HEK293T (cell line): ENCODE measurements around the gene IMPG1.

Experiments used
- CTCF ChIA-PET: fragments of 350-600 bp; formaldehyde crosslinking; extraction: SDS; loops from one replicate; lab custom pipeline; 2021; ENCODE audit warnings: antibody characterized with exemption, inconsistent platforms; lab: Yijun Ruan, JAX
- POLR2A ChIA-PET: fragments of 350-600 bp; formaldehyde crosslinking; extraction: SDS; loops from one replicate; lab custom pipeline; 2020; ENCODE audit warnings: antibody characterized with exemption, inconsistent platforms; lab: Yijun Ruan, JAX
- DNase-seq: peaks from one replicate; pipeline ENCODE4 v3.0.0; 2012; ENCODE audit warnings: mixed read lengths; ENCODE audit errors: extremely low spot score
- ARNT ChIP-seq: fragments of 450-650 bp; IDR thresholded peaks from 2 replicates; pipeline ENCODE4 v1.6.1; 2017; ENCODE audit warnings: mild to moderate bottlenecking
- BHLHE40 ChIP-seq: fragments of 450-650 bp; IDR thresholded peaks from 2 replicates; pipeline ENCODE4 v1.6.1; 2016; ENCODE audit warnings: mild to moderate bottlenecking, moderate library complexity, borderline replicate concordance
- CTBP1 ChIP-seq: fragments of 450-650 bp; IDR thresholded peaks from 2 replicates; pipeline ENCODE4 v1.6.1; 2016; ENCODE audit warnings: borderline replicate concordance
- ELF4 ChIP-seq: fragments of 450-650 bp; IDR thresholded peaks from 2 replicates; pipeline ENCODE4 v1.6.1; 2017; ENCODE audit warnings: antibody characterized with exemption
- FOXA1 ChIP-seq: fragments of 450-650 bp; IDR thresholded peaks from 2 replicates; pipeline ENCODE4 v1.6.1; 2016; ENCODE audit warnings: mild to moderate bottlenecking
- FOXK2 ChIP-seq: fragments of 450-650 bp; IDR thresholded peaks from 2 replicates; pipeline ENCODE4 v1.6.1; 2016; ENCODE audit warnings: mild to moderate bottlenecking
- FOXM1 ChIP-seq: fragments of 450-650 bp; IDR thresholded peaks from 2 replicates; pipeline ENCODE4 v1.6.1; 2017; ENCODE audit warnings: mild to moderate bottlenecking, borderline replicate concordance
- HDGF ChIP-seq: fragments of 450-650 bp; IDR thresholded peaks from 2 replicates; pipeline ENCODE4 v1.6.1; 2017; ENCODE audit warnings: antibody characterized with exemption, borderline replicate concordance
- L3MBTL2 ChIP-seq: fragments of 450-650 bp; conservative IDR thresholded peaks from 2 replicates; pipeline ENCODE4 v1.6.1; 2016; ENCODE audit warnings: mild to moderate bottlenecking
- LEF1 ChIP-seq: fragments of 450-650 bp; IDR thresholded peaks from 2 replicates; pipeline ENCODE4 v1.6.1; 2017; ENCODE audit warnings: mild to moderate bottlenecking, borderline replicate concordance
- NFRKB ChIP-seq: fragments of 450-650 bp; IDR thresholded peaks from 2 replicates; pipeline ENCODE4 v1.6.1; 2016; ENCODE audit warnings: mild to moderate bottlenecking, moderate library complexity
- SP1 ChIP-seq: fragments of 450-650 bp; IDR thresholded peaks from 2 replicates; pipeline ENCODE4 v1.6.1; 2017
- SUZ12 ChIP-seq: fragments of 450-650 bp; IDR thresholded peaks from 2 replicates; pipeline ENCODE4 v1.6.1; 2016; ENCODE audit warnings: mild to moderate bottlenecking
- TARDBP ChIP-seq: fragments of 450-650 bp; IDR thresholded peaks from 2 replicates; pipeline ENCODE4 v1.6.1; 2016
- ZNF384 ChIP-seq: fragments of 450-650 bp; IDR thresholded peaks from 2 replicates; pipeline ENCODE4 v1.6.1; 2016
- TF ChIP-seq, protein P1 (sequence below): fragments of 450-650 bp; IDR thresholded peaks from 2 replicates; pipeline ENCODE4 v1.6.1; 2016

Gene IMPG1

GRCh38 chr6:75947935-75948334, 124.5 kb downstream of the IMPG1 start:
- ChIA-PET POLR2A (no interaction called here), CTCF (no interaction called here)
- no peak for DNase-seq
- no peak for TF ChIP-seq ZNF384
- TF ChIP-seq SUZ12, result no peak
- no peak for TF ChIP-seq TARDBP
- no peak for TF ChIP-seq L3MBTL2
- TF ChIP-seq NFRKB, result no peak
- TF ChIP-seq SP1, result no peak
- no peak for TF ChIP-seq LEF1
- TF ChIP-seq FOXK2, result no peak
- TF ChIP-seq, protein P1, sequence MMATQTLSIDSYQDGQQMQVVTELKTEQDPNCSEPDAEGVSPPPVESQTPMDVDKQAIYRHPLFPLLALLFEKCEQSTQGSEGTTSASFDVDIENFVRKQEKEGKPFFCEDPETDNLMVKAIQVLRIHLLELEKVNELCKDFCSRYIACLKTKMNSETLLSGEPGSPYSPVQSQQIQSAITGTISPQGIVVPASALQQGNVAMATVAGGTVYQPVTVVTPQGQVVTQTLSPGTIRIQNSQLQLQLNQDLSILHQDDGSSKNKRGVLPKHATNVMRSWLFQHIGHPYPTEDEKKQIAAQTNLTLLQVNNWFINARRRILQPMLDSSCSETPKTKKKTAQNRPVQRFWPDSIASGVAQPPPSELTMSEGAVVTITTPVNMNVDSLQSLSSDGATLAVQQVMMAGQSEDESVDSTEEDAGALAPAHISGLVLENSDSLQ, result no peak
- no peak for TF ChIP-seq CTBP1
- no peak for TF ChIP-seq ARNT
- no peak for TF ChIP-seq BHLHE40

- no peak for DNase-seq
- ChIA-PET CTCF (interaction anchor here (1.0 to 1.6 kb wide), 2 partner anchors 11 to 14 kb away, joined by 4 to 8 read pairs; no protein-coding TSS in a partner anchor), POLR2A (no interaction called here)
- TF ChIP-seq TARDBP, result no peak
- TF ChIP-seq FOXM1, result no peak
- no peak for TF ChIP-seq L3MBTL2
- TF ChIP-seq CTBP1, result no peak
- TF ChIP-seq NFRKB, result no peak
- no peak for TF ChIP-seq HDGF
- TF ChIP-seq ELF4, result no peak
- TF ChIP-seq ZNF384, result no peak
- TF ChIP-seq, protein P1, result no peak
- no peak for TF ChIP-seq BHLHE40
- TF ChIP-seq SP1, result no peak
- TF ChIP-seq LEF1, result no peak
- no peak for TF ChIP-seq SUZ12
- TF ChIP-seq ARNT, result no peak
- no peak for TF ChIP-seq FOXA1
- TF ChIP-seq FOXK2, result no peak
Observed at GRCh38 chr6:75946146-75946831, 126.2 kb downstream of the IMPG1 start.

GRCh38 chr6:75943381-75943780, 129.1 kb downstream of the IMPG1 start:
- POLR2A ChIA-PET, result no interaction called here
- no peak for DNase-seq
- CTCF ChIA-PET, result no interaction called here
- TF ChIP-seq CTBP1 (no peak), FOXA1 (no peak), FOXM1 (no peak), FOXK2 (no peak), L3MBTL2 (no peak), TARDBP (no peak), SP1 (no peak), ARNT (no peak), SUZ12 (no peak), BHLHE40 (no peak), ZNF384 (no peak), NFRKB (no peak), ELF4 (no peak), HDGF (no peak), LEF1 (no peak)
- TF ChIP-seq, protein P1, result no peak

DNA sequence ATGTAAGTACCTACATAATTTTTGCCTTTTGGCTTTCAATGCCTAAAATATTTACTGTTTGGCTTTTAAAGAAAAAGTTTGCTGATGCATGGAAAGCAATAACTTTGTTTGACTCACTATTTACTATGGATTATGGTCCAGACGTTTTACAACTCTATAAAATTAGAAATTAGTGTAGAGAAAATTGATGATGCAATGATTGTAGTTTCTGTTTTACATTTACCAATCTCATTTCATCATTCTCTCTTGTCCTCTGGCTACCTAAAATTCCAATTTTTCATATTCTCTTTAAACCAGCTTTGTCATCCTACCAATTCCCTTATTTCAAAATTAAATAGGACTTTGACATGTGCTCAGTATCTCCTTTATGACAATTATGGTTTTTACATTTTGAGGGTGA, 131.0 kb downstream of the IMPG1 start:
- ChIA-PET POLR2A (no interaction called here), CTCF (no interaction called here)
- DNase-seq, result no peak
- no peak for TF ChIP-seq CTBP1
- TF ChIP-seq FOXA1, result no peak
- TF ChIP-seq FOXK2, result no peak
- TF ChIP-seq BHLHE40, result no peak
- TF ChIP-seq SUZ12, result no peak
- no peak for TF ChIP-seq LEF1
- no peak for TF ChIP-seq NFRKB
- TF ChIP-seq FOXM1, result no peak
- no peak for TF ChIP-seq SP1
- no peak for TF ChIP-seq TARDBP
- TF ChIP-seq ELF4, result no peak
- no peak for TF ChIP-seq L3MBTL2

DNA sequence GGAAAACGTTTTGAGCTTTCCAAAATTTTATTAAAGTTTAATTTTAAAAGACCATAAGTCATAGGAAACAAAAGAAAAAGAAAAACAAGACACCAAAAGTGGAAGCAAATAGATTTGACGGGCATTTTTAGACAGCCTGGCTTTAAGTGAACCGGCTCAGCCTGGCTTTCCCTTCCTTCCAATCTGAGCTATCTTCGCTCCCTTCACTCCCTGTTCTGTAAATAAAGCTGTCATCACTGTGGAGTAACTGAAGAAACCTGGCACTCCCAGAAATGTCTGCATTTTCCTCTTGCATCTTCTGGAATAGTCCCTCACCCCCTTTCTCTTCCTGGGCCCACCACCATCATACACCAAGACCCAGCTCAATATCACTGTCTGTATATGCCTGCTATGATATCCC, 131.9 kb downstream of the IMPG1 start:
- TF ChIP-seq FOXA1 (no peak), ARNT (no peak), FOXK2 (no peak), L3MBTL2 (no peak), FOXM1 (no peak), BHLHE40 (no peak), SP1 (no peak), TARDBP (no peak), NFRKB (no peak), CTBP1 (no peak), LEF1 (no peak), ZNF384 (no peak), SUZ12 (no peak), ELF4 (no peak)
- TF ChIP-seq, protein P1, result no peak
- ChIA-PET CTCF (no interaction called here), POLR2A (interaction anchor here (0.6 kb wide), 1 partner anchor 64 kb away, joined by 4 read pairs; no protein-coding TSS in a partner anchor)
- no peak for DNase-seq
